Endodermal cell (in vitro differentiated cells): ENCODE measurements around the gene XG. TPM values are rescaled to one million over a fixed set of nuclear protein-coding genes. Genes with fewer than 3 reads are reported as not detected.
"Not testable (repeated sequence)": the region's sequence is repeated elsewhere in the genome, so short reads cannot be mapped to it uniquely, and the experiment has no call there.

Source experiments
- DNase-seq: peaks from one replicate; pipeline ENCODE4 v3.0.0-alpha.2; 2017
- H3K27ac ChIP-seq: 2 replicates; pipeline ENCODE4 v1.5.1; 2013; ENCODE audit warnings: mild to moderate bottlenecking, low read depth, low read length, moderate library complexity
- H3K27me3 ChIP-seq: 2 replicates; pipeline ENCODE4 v1.6.1; 2013; ENCODE audit warnings: mild to moderate bottlenecking, low read length, moderate library complexity; ENCODE audit not compliant: insufficient read depth, control insufficient read depth, poor library complexity, severe bottlenecking
- H3K36me3 ChIP-seq: 2 replicates; pipeline ENCODE4 v1.7.0; 2013; ENCODE audit warnings: mild to moderate bottlenecking, low read length, moderate library complexity; ENCODE audit not compliant: control insufficient read depth, insufficient read depth
- H3K4me1 ChIP-seq: one replicate; pipeline ENCODE4 v1.7.0; 2013; ENCODE audit warnings: low read length; ENCODE audit not compliant: control insufficient read depth, insufficient read depth
- H3K4me3 ChIP-seq: 2 replicates; pipeline ENCODE4 v1.5.1; 2013; ENCODE audit warnings: mild to moderate bottlenecking, low read length, moderate library complexity
- H3K9ac ChIP-seq: 2 replicates; pipeline ENCODE4 v1.6.1; 2013; ENCODE audit warnings: mild to moderate bottlenecking, low read length, moderate library complexity; ENCODE audit not compliant: poor library complexity, severe bottlenecking; ENCODE audit errors: extremely low read depth
- H3K9me3 ChIP-seq: 2 replicates; pipeline ENCODE4 v1.6.1; 2013; ENCODE audit warnings: mild to moderate bottlenecking, low read length, moderate library complexity; ENCODE audit not compliant: control insufficient read depth
- H3K27ac Mint-ChIP-seq: 2 replicates; pipeline ENCODE4 v1.8.0; 2020; ENCODE audit warnings: mixed read lengths
- H3K27me3 Mint-ChIP-seq: 2 replicates; pipeline ENCODE4 v1.8.0; 2021; ENCODE audit warnings: mild to moderate bottlenecking, mixed read lengths; ENCODE audit not compliant: insufficient read depth
- H3K36me3 Mint-ChIP-seq: 2 replicates; pipeline ENCODE4 v1.8.0; 2020; ENCODE audit warnings: low read depth, mixed read lengths
- H3K4me1 Mint-ChIP-seq: 2 replicates; pipeline ENCODE4 v1.8.0; 2020; ENCODE audit warnings: mixed read lengths
- H3K4me3 Mint-ChIP-seq: 2 replicates; pipeline ENCODE4 v1.8.0; 2020; ENCODE audit warnings: mild to moderate bottlenecking, moderate library complexity, mixed read lengths
- H3K9me3 Mint-ChIP-seq: 2 replicates; pipeline ENCODE4 v1.8.0; 2020; ENCODE audit warnings: mild to moderate bottlenecking, mixed read lengths
- CTCF ChIP-seq: fragments of 200-600 bp; sonication (generic); conservative IDR thresholded peaks from 2 replicates; pipeline ENCODE4 v1.5.0; 2021; ENCODE audit warnings: antibody characterized with exemption, mild to moderate bottlenecking
- WGBS, 2 experiments: methylation state at CpG; one replicate each; pipeline versions ENCODE4 v1.1.5 to v1.1.7; 2013; ENCODE audit warnings: missing lambda C conversion rate in 2 of 2, mixed read lengths in 1 of 2; ENCODE audit not compliant: insufficient coverage in 1 of 2, insufficient read length in 1 of 2; 5-methylcytosine and 5-hydroxymethylcytosine counted together
- total RNA-seq, 2 donors: library from RNA; stranded (reverse); fragmentation: NEBNext Ultra II Directional in 1 of 2; extraction: Animal tissue kit (Norgen Biotek cat#: 25700) in 1 of 2; gene quantifications; 2 replicates in 1 of 2; 3 replicates in 1 of 2; pipeline ENCODE4 v1.2.1, GENCODE V29; 2021

XG gene
- total RNA-seq, 2 donors from 2014 or later, result 1.1 to 1.3 TPM

GRCh38 chrX:2769615-2770014 is 17.8 kb downstream of the XG start:
- H3K27me3 ChIP-seq, result no peaks in the 10 kb centered on the region
- H3K4me1 ChIP-seq, result peaks cover 4% of the 10 kb centered on the region
- no peak overlapping the region for H3K27ac ChIP-seq
- peaks cover 6% of the 10 kb centered on the region for H3K9me3 ChIP-seq
- Mint-ChIP-seq H3K27ac (no peak overlapping the region), H3K9me3 (peaks cover 16% of the 10 kb centered on the region), H3K4me3 (no peak overlapping the region), H3K36me3 (peaks cover 2% of the 10 kb centered on the region), H3K4me1 (peaks cover 19% of the 10 kb centered on the region), H3K27me3 (peaks cover 7% of the 10 kb centered on the region)
- no peaks in the 10 kb centered on the region for H3K36me3 ChIP-seq
- no peak for DNase-seq
- TF ChIP-seq CTCF, result no peak
- no peak overlapping the region for H3K9ac ChIP-seq
- 100% methylated on average over 1 of the region's 1 CpG; no CpG with 5 or more reads in 1 of the 2 experiments for WGBS, 2 experiments
- H3K4me3 ChIP-seq, result no peak overlapping the region

- H3K27ac Mint-ChIP-seq, DNase-seq, H3K4me3 ChIP-seq, H3K27me3 Mint-ChIP-seq, H3K4me1 Mint-ChIP-seq, H3K9ac ChIP-seq, H3K36me3 ChIP-seq, H3K27ac ChIP-seq, H3K4me1 ChIP-seq, H3K4me3 Mint-ChIP-seq, H3K36me3 Mint-ChIP-seq, H3K27me3 ChIP-seq: not testable (repeated sequence)
- peaks cover 51% of the 10 kb centered on the region for H3K9me3 Mint-ChIP-seq
- H3K9me3 ChIP-seq, result peaks cover 32% of the 10 kb centered on the region
- 88 to 94% methylated on average over 8 of the region's 10 CpGs for WGBS, 2 experiments
These were observed 21.6 kb downstream of the XG start for GRCh38 chrX:2773166-2774055.

GRCh38 chrX:2774057-2774456 is 22.2 kb downstream of the XG start:
- Mint-ChIP-seq H3K27me3 (peaks cover 5% of the 10 kb centered on the region), H3K27ac (no peak overlapping the region), H3K4me1 (no peaks in the 10 kb centered on the region), H3K9me3 (peaks cover 54% of the 10 kb centered on the region), H3K36me3 (peaks cover 9% of the 10 kb centered on the region), H3K4me3 (no peak overlapping the region)
- no peak for DNase-seq
- Histone ChIP-seq H3K9me3 (peaks cover 39% of the 10 kb centered on the region), H3K27ac (no peak overlapping the region), H3K4me1 (no peaks in the 10 kb centered on the region), H3K4me3 (no peak overlapping the region), H3K27me3 (no peaks in the 10 kb centered on the region), H3K9ac (no peak overlapping the region), H3K36me3 (no peaks in the 10 kb centered on the region)
- no peak for TF ChIP-seq CTCF
- WGBS, 2 experiments, result 97 to 100% methylated on average over 1 to 5 of the region's 5 CpGs
